ENCODE data around the gene PPP2R2C. TPM values are rescaled to one million over a fixed set of nuclear protein-coding genes. Genes with fewer than 3 reads are reported as not detected.
A peak's percentile ranks its signal among the peaks of the same experiment; 100 is the strongest.

Gene PPP2R2C
- total RNA-seq, 1 experiment from 2014 or later, result not detected

DNA sequence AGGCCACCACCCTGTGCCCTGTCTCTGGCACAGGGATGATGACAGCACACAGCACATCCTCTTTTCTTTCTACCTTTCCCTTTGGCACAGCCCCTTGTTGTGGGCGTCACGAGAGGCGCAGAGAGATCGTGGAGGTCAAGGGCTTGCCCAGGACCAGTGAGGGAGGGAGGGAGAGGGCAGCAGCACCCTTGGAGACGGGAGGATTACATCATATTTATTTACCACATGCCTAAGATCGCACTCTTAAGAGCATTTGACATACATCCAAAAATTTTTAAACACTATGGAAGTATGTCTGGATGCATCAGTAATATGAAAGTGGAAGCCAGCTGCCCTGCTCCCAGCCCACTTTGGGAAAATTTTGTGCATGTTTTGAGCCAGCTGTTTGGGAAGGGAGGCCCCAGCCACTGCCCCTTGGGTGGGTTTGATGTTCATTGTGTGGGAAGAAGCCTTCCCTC is 190.1 kb downstream of the PPP2R2C start:
- DNase-seq, result no peak
- Histone ChIP-seq H3K36me3 (ENCODE audit: control insufficient read depth, insufficient read depth, low read length) (no peaks in the 10 kb centered on the region; the same call in 1 of the 2 replicates), H3K4me3 (ENCODE audit: low read depth, low read length) (no peak overlapping the region), H3K4me1 (peaks cover 25% of the 10 kb centered on the region), H3K27me3 (replicated peaks; ENCODE audit: control insufficient read depth, insufficient read depth, low read length) (no peaks in the 10 kb centered on the region), H3K9me3 (no peaks in the 10 kb centered on the region)
- CTCF ChIA-PET, result no interaction called here
- Mint-ChIP-seq H3K9me3 (ENCODE audit: unreplicated experiment) (no peaks in the 10 kb centered on the region), H3K27ac (ENCODE audit: unreplicated experiment) (no peak overlapping the region), H3K36me3 (ENCODE audit: insufficient read depth, unreplicated experiment) (peaks cover 14% of the 10 kb centered on the region), H3K4me1 (ENCODE audit: low read depth, unreplicated experiment) (peaks cover 8% of the 10 kb centered on the region), H3K27me3 (ENCODE audit: insufficient read depth, unreplicated experiment) (no peaks in the 10 kb centered on the region), H3K4me3 (ENCODE audit: unreplicated experiment) (no peak overlapping the region)
- BruUV-seq (replicated peaks), result no TSS peak
- POLR2A ChIA-PET, result no interaction called here
- intact Hi-C loops (cut with micrococcal nuclease; ENCODE audit: unreplicated experiment), result no loop called here
- no peak for TF ChIP-seq CTCF (IDR thresholded peaks at IDR 0.05; ENCODE audit: insufficient read depth in 1 of 2, low read depth in 1 of 2, low read length in 1 of 2, severe bottlenecking in 1 of 2, unreplicated experiment in 1 of 2)

- H3K27ac Mint-ChIP-seq (ENCODE audit: unreplicated experiment), result peak overlapping the region; percentile 31
- intact Hi-C loops (cut with micrococcal nuclease; ENCODE audit: unreplicated experiment), result no loop called here
- no peak for TF ChIP-seq CTCF (IDR thresholded peaks at IDR 0.05; ENCODE audit: insufficient read depth in 1 of 2, low read depth in 1 of 2, low read length in 1 of 2, severe bottlenecking in 1 of 2, unreplicated experiment in 1 of 2)
- H3K4me1 Mint-ChIP-seq (ENCODE audit: low read depth, unreplicated experiment), result peaks cover 8% of the 10 kb centered on the region
- Histone ChIP-seq H3K36me3 (ENCODE audit: control insufficient read depth, insufficient read depth, low read length) (no peaks in the 10 kb centered on the region; the same call in 1 of the 2 replicates), H3K9me3 (no peaks in the 10 kb centered on the region), H3K27me3 (replicated peaks; ENCODE audit: control insufficient read depth, insufficient read depth, low read length) (no peaks in the 10 kb centered on the region), H3K4me3 (ENCODE audit: low read depth, low read length) (no peak overlapping the region), H3K4me1 (peaks cover 25% of the 10 kb centered on the region)
- CTCF ChIA-PET, result no interaction called here
- no peak for DNase-seq
- H3K4me3 Mint-ChIP-seq (ENCODE audit: unreplicated experiment), result no peak overlapping the region
- no peaks in the 10 kb centered on the region for H3K27me3 Mint-ChIP-seq (ENCODE audit: insufficient read depth, unreplicated experiment)
- H3K36me3 Mint-ChIP-seq (ENCODE audit: insufficient read depth, unreplicated experiment), result peaks cover 7% of the 10 kb centered on the region
- POLR2A ChIA-PET, result no interaction called here
- no peaks in the 10 kb centered on the region for H3K9me3 Mint-ChIP-seq (ENCODE audit: unreplicated experiment)
- no TSS peak for BruUV-seq (replicated peaks)
Measured at GRCh38 chr4:6281436-6282313, 190.7 kb downstream of the PPP2R2C start.

DNA sequence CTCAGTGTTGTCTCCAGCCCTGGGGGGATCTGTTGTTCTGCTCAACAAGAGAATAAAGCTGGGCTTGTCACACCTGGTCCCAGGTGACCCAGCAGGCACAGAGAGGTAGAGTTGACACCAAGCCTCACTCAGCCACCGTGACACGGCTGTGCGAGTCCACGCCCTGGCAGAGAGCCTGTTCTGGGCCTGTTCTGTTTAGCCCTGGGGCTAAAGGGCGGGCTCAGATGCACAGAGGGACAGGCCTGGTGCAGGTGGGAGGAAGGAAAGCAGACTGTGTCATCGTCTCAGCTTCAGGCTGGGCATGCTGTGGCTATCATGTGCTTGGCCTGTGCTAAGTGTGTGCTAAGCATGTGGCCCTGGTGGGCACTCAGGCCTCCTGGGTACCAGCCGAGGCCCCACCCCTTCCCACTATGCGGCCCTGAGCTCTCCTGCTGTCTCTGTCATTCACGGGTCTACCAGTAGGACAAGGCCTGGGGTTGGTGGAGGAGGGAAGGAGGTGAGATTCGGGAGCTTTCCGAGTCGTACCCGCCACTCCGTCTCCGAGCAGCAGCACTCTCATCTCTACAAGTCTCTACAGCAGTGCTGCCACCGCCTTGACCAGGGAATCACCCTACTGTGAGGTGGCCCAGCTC is 191.9 kb downstream of the PPP2R2C start:
- H3K27ac Mint-ChIP-seq (ENCODE audit: unreplicated experiment), result peak overlapping the region; percentile 31
- no peak overlapping the region for H3K4me3 Mint-ChIP-seq (ENCODE audit: unreplicated experiment)
- peaks cover 8% of the 10 kb centered on the region for H3K4me1 Mint-ChIP-seq (ENCODE audit: low read depth, unreplicated experiment)
- H3K27me3 ChIP-seq (replicated peaks; ENCODE audit: control insufficient read depth, insufficient read depth, low read length), result no peaks in the 10 kb centered on the region
- BruUV-seq (replicated peaks), result no TSS peak
- H3K9me3 ChIP-seq, result no peaks in the 10 kb centered on the region
- H3K36me3 ChIP-seq (ENCODE audit: control insufficient read depth, insufficient read depth, low read length), result no peaks in the 10 kb centered on the region; the same call in 1 of the 2 replicates
- TF ChIP-seq CTCF (IDR thresholded peaks at IDR 0.05; ENCODE audit: insufficient read depth in 1 of 2, low read depth in 1 of 2, low read length in 1 of 2, severe bottlenecking in 1 of 2, unreplicated experiment in 1 of 2), result no peak
- H3K36me3 Mint-ChIP-seq (ENCODE audit: insufficient read depth, unreplicated experiment), result peaks cover 6% of the 10 kb centered on the region
- no peaks in the 10 kb centered on the region for H3K27me3 Mint-ChIP-seq (ENCODE audit: insufficient read depth, unreplicated experiment)
- peaks cover 25% of the 10 kb centered on the region for H3K4me1 ChIP-seq
- DNase-seq, result no peak
- ChIA-PET CTCF (no interaction called here), POLR2A (no interaction called here)
- intact Hi-C loops (cut with micrococcal nuclease; ENCODE audit: unreplicated experiment), result no loop called here
- no peak overlapping the region for H3K4me3 ChIP-seq (ENCODE audit: low read depth, low read length)
- no peaks in the 10 kb centered on the region for H3K9me3 Mint-ChIP-seq (ENCODE audit: unreplicated experiment)
